ENCODE measurements around the gene NKAIN2. TPM values are rescaled to one million over a fixed set of nuclear protein-coding genes. Genes with fewer than 3 reads are reported as not detected.

The NKAIN2 gene
- total RNA-seq, 1 experiment from 2014 or later = not detected

DNA sequence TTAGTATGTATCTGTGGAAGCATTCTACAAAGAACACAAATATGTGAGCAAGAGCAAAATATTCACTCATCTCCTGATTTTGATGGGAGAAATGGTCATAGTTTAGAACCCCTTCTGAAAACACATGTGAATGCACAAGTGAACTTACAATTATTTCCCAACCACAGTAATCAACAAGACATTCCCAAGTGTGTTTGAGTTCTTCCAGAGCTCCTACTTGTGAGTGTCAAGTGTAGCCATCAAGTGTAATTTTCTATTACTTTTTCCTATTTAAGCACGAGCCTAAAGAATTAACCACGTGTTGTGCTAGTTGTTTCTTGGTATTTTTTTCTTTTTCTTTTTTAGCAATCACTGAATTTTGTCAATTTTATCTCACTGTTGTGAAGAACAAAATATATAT lies 402.3 kb downstream of the NKAIN2 start:
- H3K4me1 ChIP-seq (ENCODE audit: control insufficient read depth in 1 of 2, insufficient read depth in 2 of 2, low read length in 2 of 2) = no peaks in the 10 kb centered on the region
- no peak overlapping the region for H3K4me3 ChIP-seq (replicated peaks in 1 of 2; ENCODE audit: low read depth in 1 of 2, low read length in 2 of 2)
- no peaks in the 10 kb centered on the region for H3K79me2 ChIP-seq (ENCODE audit: insufficient read depth, low read length)
- H2AFZ ChIP-seq (ENCODE audit: low read depth, low read length, poor library complexity, severe bottlenecking) = no peak overlapping the region
- no peak overlapping the region for H3K9ac ChIP-seq (ENCODE audit: low read length)
- ChIA-PET RAD21 (ENCODE audit: low non-redundant PET in 1 of 2, low total read pairs in 2 of 2, uncharacterized antibody in 2 of 2, unreplicated experiment in 2 of 2) (no interaction called here), POLR2A (no interaction called here), CTCF (no interaction called here)
- peaks cover 13% of the 10 kb centered on the region for H3K27me3 ChIP-seq (ENCODE audit: insufficient read depth, low read length)
- BruUV-seq (replicated peaks) = no TSS peak
- H3K36me3 ChIP-seq (ENCODE audit: control insufficient read depth in 1 of 2, insufficient read depth in 2 of 2, low read length in 2 of 2) = no peaks in the 10 kb centered on the region
- no peak for DNase-seq (ENCODE audit: low read depth, low spot score)
- no peak overlapping the region for H3K4me2 ChIP-seq (ENCODE audit: low read length)
- TF ChIP-seq MAX (IDR thresholded peaks at IDR 0.05) (no peak), CBX3 (IDR thresholded peaks at IDR 0.05; ENCODE audit: low read depth) (no peak), JUND (IDR thresholded peaks at IDR 0.05) (no peak), EZH2 (IDR thresholded peaks at IDR 0.05) (no peak)
- H3K27ac ChIP-seq (ENCODE audit: low read depth, low read length) = no peak overlapping the region
- no peaks in the 10 kb centered on the region for H3K9me3 ChIP-seq (ENCODE audit: control insufficient read depth in 1 of 2, insufficient read depth in 1 of 2, low read depth in 1 of 2, low read length in 2 of 2)
- no peaks in the 10 kb centered on the region for H4K20me1 ChIP-seq (ENCODE audit: insufficient read depth)
- no peaks in the 10 kb centered on the region; the same call in 1 of the 2 replicates for H3K9me2 ChIP-seq (ENCODE audit: insufficient read depth)
- no peak for ATAC-seq
- intact Hi-C loops (cut with micrococcal nuclease) = no loop called here

- BruUV-seq (replicated peaks) = no TSS peak
- Histone ChIP-seq H3K9ac (ENCODE audit: low read length) (no peak overlapping the region), H3K4me3 (replicated peaks in 1 of 2; ENCODE audit: low read depth in 1 of 2, low read length in 2 of 2) (no peak overlapping the region), H3K27me3 (ENCODE audit: insufficient read depth, low read length) (0 out of 2 replicates have a peak, but pooled peaks cover 5% of the 10 kb centered on the region), H3K36me3 (ENCODE audit: control insufficient read depth in 1 of 2, insufficient read depth in 2 of 2, low read length in 2 of 2) (no peaks in the 10 kb centered on the region), H3K4me2 (ENCODE audit: low read length) (no peak overlapping the region), H3K4me1 (ENCODE audit: control insufficient read depth in 1 of 2, insufficient read depth in 2 of 2, low read length in 2 of 2) (no peaks in the 10 kb centered on the region), H3K79me2 (ENCODE audit: insufficient read depth, low read length) (no peaks in the 10 kb centered on the region), H2AFZ (ENCODE audit: low read depth, low read length, poor library complexity, severe bottlenecking) (no peak overlapping the region), H3K27ac (ENCODE audit: low read depth, low read length) (no peak overlapping the region), H3K9me3 (ENCODE audit: control insufficient read depth in 1 of 2, insufficient read depth in 1 of 2, low read depth in 1 of 2, low read length in 2 of 2) (no peaks in the 10 kb centered on the region), H3K9me2 (ENCODE audit: insufficient read depth) (no peaks in the 10 kb centered on the region), H4K20me1 (ENCODE audit: insufficient read depth) (no peaks in the 10 kb centered on the region)
- POLR2A ChIA-PET = no interaction called here
- RAD21 ChIA-PET (ENCODE audit: low non-redundant PET in 1 of 2, low total read pairs in 2 of 2, uncharacterized antibody in 2 of 2, unreplicated experiment in 2 of 2) = no interaction called here
- CTCF ChIA-PET = no interaction called here
- DNase-seq (ENCODE audit: low read depth, low spot score) (no peak), ATAC-seq (no peak)
- intact Hi-C loops (cut with micrococcal nuclease) = no loop called here
- TF ChIP-seq POLR2A (IDR thresholded peaks at IDR 0.05; ENCODE audit: borderline replicate concordance, extremely low read depth, insufficient read depth, insufficient read length) (no peak), ATF3 (IDR thresholded peaks at IDR 0.05) (no peak), CBX3 (IDR thresholded peaks at IDR 0.05; ENCODE audit: low read depth) (no peak), ZNF274 (IDR thresholded peaks at IDR 0.05; ENCODE audit: low read depth, low read length) (no peak), SRF (IDR thresholded peaks at IDR 0.05; ENCODE audit: low read depth) (no peak), REST (IDR thresholded peaks at IDR 0.05; ENCODE audit: low read depth) (no peak), ZFX (IDR thresholded peaks at IDR 0.05) (no peak), SIN3A (IDR thresholded peaks at IDR 0.05; ENCODE audit: low read depth) (no peak), FOSL1 (IDR thresholded peaks at IDR 0.05; ENCODE audit: low read depth) (no peak), JUND (IDR thresholded peaks at IDR 0.05) (no peak), TCF7L2 (IDR thresholded peaks at IDR 0.05; ENCODE audit: borderline replicate concordance, extremely low read depth, insufficient read depth, insufficient read length) (no peak), SP1 (IDR thresholded peaks at IDR 0.05; ENCODE audit: low read depth) (no peak), CEBPB (IDR thresholded peaks at IDR 0.05; ENCODE audit: low read depth) (no peak)
- TF ChIP-seq, protein P1, sequence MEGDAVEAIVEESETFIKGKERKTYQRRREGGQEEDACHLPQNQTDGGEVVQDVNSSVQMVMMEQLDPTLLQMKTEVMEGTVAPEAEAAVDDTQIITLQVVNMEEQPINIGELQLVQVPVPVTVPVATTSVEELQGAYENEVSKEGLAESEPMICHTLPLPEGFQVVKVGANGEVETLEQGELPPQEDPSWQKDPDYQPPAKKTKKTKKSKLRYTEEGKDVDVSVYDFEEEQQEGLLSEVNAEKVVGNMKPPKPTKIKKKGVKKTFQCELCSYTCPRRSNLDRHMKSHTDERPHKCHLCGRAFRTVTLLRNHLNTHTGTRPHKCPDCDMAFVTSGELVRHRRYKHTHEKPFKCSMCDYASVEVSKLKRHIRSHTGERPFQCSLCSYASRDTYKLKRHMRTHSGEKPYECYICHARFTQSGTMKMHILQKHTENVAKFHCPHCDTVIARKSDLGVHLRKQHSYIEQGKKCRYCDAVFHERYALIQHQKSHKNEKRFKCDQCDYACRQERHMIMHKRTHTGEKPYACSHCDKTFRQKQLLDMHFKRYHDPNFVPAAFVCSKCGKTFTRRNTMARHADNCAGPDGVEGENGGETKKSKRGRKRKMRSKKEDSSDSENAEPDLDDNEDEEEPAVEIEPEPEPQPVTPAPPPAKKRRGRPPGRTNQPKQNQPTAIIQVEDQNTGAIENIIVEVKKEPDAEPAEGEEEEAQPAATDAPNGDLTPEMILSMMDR (IDR thresholded peaks at IDR 0.05 in 2 of 3, conservative IDR thresholded peaks at IDR 0.05 in 1 of 3; ENCODE audit: borderline replicate concordance in 1 of 3, insufficient read depth in 1 of 3, low read depth in 2 of 3, low read length in 2 of 3) = no peak
Measured at GRCh38 chr6:124223611-124224345, 420.1 kb downstream of the NKAIN2 start.
